ENCODE results near the gene GALNS. TPM values are rescaled to one million over a fixed set of nuclear protein-coding genes. Genes with fewer than 3 reads are reported as not detected.

Gene GALNS
- total and polyA plus RNA-seq, 2 donors (not counting 3 experiments of a cell fraction or from before 2014, with no cell fraction given), result 21.8 to 40.2 TPM

DNA sequence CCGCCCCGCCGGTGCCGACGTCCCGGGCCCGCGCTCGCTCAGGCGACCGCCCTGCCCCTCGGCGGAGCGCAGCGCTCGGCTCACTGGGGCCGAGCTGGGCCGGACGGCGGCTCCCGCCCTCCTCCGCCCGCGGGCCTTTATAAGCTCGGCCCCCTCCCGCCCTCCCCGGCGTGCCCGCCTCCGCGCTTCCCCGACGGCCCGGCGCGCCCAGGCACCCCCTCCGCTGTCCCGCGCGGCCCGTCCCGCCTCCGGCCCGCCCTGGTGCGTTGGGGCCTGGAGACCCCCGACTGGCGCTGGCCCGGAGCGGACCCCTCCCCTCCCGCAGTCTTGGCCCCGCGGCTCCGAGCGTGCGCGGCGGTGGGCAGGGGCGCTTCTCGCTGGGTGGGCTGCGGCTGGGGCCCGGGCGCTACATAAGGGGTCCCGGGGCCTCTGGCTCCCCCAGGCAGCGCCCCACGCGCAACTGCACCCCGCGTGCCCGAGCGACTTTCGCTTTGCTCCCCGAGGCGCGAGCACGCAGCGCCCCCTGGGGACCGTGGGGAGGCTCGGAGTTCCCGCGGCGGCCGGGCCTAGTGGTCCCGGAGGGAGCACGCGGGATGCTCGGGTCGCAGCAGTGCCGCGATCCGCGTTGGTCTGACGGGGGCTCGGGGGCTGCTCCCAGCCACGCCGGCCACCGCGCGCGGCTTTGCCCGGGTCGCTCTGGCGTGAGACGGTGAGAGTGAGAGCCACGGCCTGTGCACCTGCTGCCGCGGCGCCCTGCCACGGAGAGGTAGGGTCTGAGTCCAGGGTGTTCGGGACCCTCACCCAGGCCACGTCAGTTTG, 71.4 kb downstream of the GALNS start, which contains the start of gene PIEZO1:
PIEZO1 (minus strand) TSS at position 115 of the 819 bp plus-strand sequence. CDS start 256 bp downstream, outside the sequence.
- peak within 1 kb of the TSS; percentile 86 for H3K27ac ChIP-seq (ENCODE audit: insufficient read depth, low read depth, low read length)
- TF ChIP-seq FOS (IDR thresholded peaks at IDR 0.05; ENCODE audit: borderline replicate concordance, insufficient read depth, low read length), result no peak
- peak; percentile 90 for TF ChIP-seq POLR2AphosphoS5 (IDR thresholded peaks at IDR 0.05; ENCODE audit: insufficient read depth, low read depth, low read length)
- TF ChIP-seq EZH2 (IDR thresholded peaks at IDR 0.05; ENCODE audit: borderline replicate concordance, low read depth, low read length, severe bottlenecking), result no peak
- peak; percentile 30 for TF ChIP-seq MAX (IDR thresholded peaks at IDR 0.05; ENCODE audit: insufficient read depth, insufficient read length)
- TF ChIP-seq POLR2A (IDR thresholded peaks at IDR 0.05; ENCODE audit: low read depth, low read length), result peak; percentile 86
- TF ChIP-seq, protein P1, sequence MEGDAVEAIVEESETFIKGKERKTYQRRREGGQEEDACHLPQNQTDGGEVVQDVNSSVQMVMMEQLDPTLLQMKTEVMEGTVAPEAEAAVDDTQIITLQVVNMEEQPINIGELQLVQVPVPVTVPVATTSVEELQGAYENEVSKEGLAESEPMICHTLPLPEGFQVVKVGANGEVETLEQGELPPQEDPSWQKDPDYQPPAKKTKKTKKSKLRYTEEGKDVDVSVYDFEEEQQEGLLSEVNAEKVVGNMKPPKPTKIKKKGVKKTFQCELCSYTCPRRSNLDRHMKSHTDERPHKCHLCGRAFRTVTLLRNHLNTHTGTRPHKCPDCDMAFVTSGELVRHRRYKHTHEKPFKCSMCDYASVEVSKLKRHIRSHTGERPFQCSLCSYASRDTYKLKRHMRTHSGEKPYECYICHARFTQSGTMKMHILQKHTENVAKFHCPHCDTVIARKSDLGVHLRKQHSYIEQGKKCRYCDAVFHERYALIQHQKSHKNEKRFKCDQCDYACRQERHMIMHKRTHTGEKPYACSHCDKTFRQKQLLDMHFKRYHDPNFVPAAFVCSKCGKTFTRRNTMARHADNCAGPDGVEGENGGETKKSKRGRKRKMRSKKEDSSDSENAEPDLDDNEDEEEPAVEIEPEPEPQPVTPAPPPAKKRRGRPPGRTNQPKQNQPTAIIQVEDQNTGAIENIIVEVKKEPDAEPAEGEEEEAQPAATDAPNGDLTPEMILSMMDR (IDR thresholded peaks at IDR 0.05; ENCODE audit: extremely low read depth in 1 of 2, insufficient read depth in 1 of 2, low read depth in 1 of 2, low read length in 2 of 2), result peak; percentile 89 to 92
- FAIRE-seq (peak; percentile 48), DNase-seq (ENCODE audit: low read depth, low spot score) (peak; percentile 53)
- intact Hi-C loops (cut with micrococcal nuclease) (loop anchor here (1.0 kb wide), 2 partner anchors 41 to 48 kb away; no protein-coding TSS in a partner anchor), dilution Hi-C loops (cut with MboI; ENCODE audit: extremely low pct_ligation_motif_present, low sequenced_read_pairs) (no loop called here)
- peaks cover 28% of the 10 kb centered on the region for H3K4me1 ChIP-seq (ENCODE audit: control insufficient read depth, extremely low read depth, insufficient read depth, low read length)
- peak within 1 kb of the TSS; percentile 83 for H3K9ac ChIP-seq (replicated peaks; ENCODE audit: extremely low read depth, insufficient read depth, low read length)
- H3K9me3 ChIP-seq (replicated peaks; ENCODE audit: control insufficient read depth, insufficient read depth, low read length), result no peaks in the 10 kb centered on the region
- ChIA-PET CTCF (interaction anchor here (0.6 to 8.2 kb wide), 18 partner anchors 11 to 382 kb away, joined by 3 to 165 read pairs (median 8); partner anchors contain the start of genes APRT and TRAPPC2L), POLR2A (interaction anchor here (0.6 to 2.3 kb wide), 5 partner anchors 12 to 48 kb away, joined by 3 to 6 read pairs (median 4); partner anchors contain the start of gene APRT)
- H3K4me2 ChIP-seq (ENCODE audit: insufficient read depth, low read length), result peak within 1 kb of the TSS; percentile 86
- H3K27me3 ChIP-seq (ENCODE audit: control insufficient read depth in 2 of 2, insufficient read depth in 2 of 2, low read length in 2 of 2), result no peaks in the 10 kb centered on the region
- BruUV-seq (replicated peaks), result no TSS peak
- H3K79me2 ChIP-seq (ENCODE audit: control insufficient read depth, insufficient read depth, low read length), result peaks cover 42% of the 10 kb centered on the region
- H4K20me1 ChIP-seq (replicated peaks; ENCODE audit: control insufficient read depth, extremely low read depth, insufficient read depth, low read length), result no peaks in the 10 kb centered on the region
- H3K4me3 ChIP-seq (replicated peaks in 1 of 3; ENCODE audit: insufficient read depth in 1 of 3, low read depth in 1 of 3, low read length in 3 of 3), result peak within 1 kb of the TSS; percentile 66 to 93 (median 66)
- H3K36me3 ChIP-seq (ENCODE audit: control insufficient read depth in 2 of 2, extremely low read depth in 1 of 2, insufficient read depth in 2 of 2, low read length in 2 of 2), result no peaks in the 10 kb centered on the region
- no peaks in the 10 kb centered on the region for H3K9me1 ChIP-seq (replicated peaks; ENCODE audit: control insufficient read depth, extremely low read depth, insufficient read depth, low read length)
- peak within 1 kb of the TSS; percentile 76 for H2AFZ ChIP-seq (ENCODE audit: low read depth, low read length)
